ENCODE measurements around the gene EPM2AIP1.

GRCh38 chr3:36957862-36958686 is 34.9 kb downstream of the EPM2AIP1 start:
- no peak for TF ChIP-seq EP300 (IDR thresholded peaks at IDR 0.05; ENCODE audit: borderline replicate concordance)
- no peak for TF ChIP-seq TAF1 (IDR thresholded peaks at IDR 0.05; ENCODE audit: low read depth)
- TF ChIP-seq REST (IDR thresholded peaks at IDR 0.05; ENCODE audit: low read depth): no peak
- TF ChIP-seq, protein P1, sequence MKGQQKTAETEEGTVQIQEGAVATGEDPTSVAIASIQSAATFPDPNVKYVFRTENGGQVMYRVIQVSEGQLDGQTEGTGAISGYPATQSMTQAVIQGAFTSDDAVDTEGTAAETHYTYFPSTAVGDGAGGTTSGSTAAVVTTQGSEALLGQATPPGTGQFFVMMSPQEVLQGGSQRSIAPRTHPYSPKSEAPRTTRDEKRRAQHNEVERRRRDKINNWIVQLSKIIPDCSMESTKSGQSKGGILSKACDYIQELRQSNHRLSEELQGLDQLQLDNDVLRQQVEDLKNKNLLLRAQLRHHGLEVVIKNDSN (IDR thresholded peaks at IDR 0.05): no peak
- TF ChIP-seq RAD21 (IDR thresholded peaks at IDR 0.05; ENCODE audit: low read depth): no peak
- TF ChIP-seq, protein P2, sequence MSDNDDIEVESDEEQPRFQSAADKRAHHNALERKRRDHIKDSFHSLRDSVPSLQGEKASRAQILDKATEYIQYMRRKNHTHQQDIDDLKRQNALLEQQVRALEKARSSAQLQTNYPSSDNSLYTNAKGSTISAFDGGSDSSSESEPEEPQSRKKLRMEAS (IDR thresholded peaks at IDR 0.05): no peak
- TF ChIP-seq TEAD4 (IDR thresholded peaks at IDR 0.05): no peak
- TF ChIP-seq CREB1 (IDR thresholded peaks at IDR 0.05; ENCODE audit: low read depth): no peak
- TF ChIP-seq TCF12 (IDR thresholded peaks at IDR 0.05; ENCODE audit: low read depth): no peak
- no peak for TF ChIP-seq FOXM1 (IDR thresholded peaks at IDR 0.05; ENCODE audit: borderline replicate concordance, low read depth)
